Measurements from ENCODE around the gene MS4A10.

- TF ChIP-seq CTCF (IDR thresholded peaks at IDR 0.05; ENCODE audit: poor library complexity, severe bottlenecking) (no peak), RAD21 (conservative IDR thresholded peaks at IDR 0.05) (no peak)
Observed at GRCh38 chr11:60756307-60757032, 28.7 kb upstream of the MS4A10 start, which contains the start of gene MS4A15.

Measured in neural cell (in vitro differentiated cells).